Gastroesophageal sphincter (tissue), 4 donors: ENCODE results near the gene WDR38. TPM values are rescaled to one million over a fixed set of nuclear protein-coding genes. Genes with fewer than 3 reads are reported as not detected.
A peak's percentile ranks its signal among the peaks of the same experiment; 100 is the strongest.

Source experiments
- ATAC-seq: fragments of 150-250 bp; one replicate; pipeline ENCODE4 v1.9.1; 2016; ENCODE audit warnings: mild to moderate bottlenecking, moderate library complexity
- H3K27ac ChIP-seq, 4 donors: fragments of 200-600 bp; sonication (generic) in 3 of 4; 1 replicate in 3 of 4; 2 replicates in 1 of 4; pipeline ENCODE4 v1.5.1; 2016 to 2019
- H3K27me3 ChIP-seq: fragments of 200-600 bp; sonication (generic); one replicate; pipeline ENCODE4 v1.5.1; 2019
- H3K36me3 ChIP-seq, 2 donors: fragments of 200-600 bp; sonication (generic); one replicate each; pipeline ENCODE4 v1.5.1; 2019; ENCODE audit warnings: control low read depth in 1 of 2
- H3K4me1 ChIP-seq, 3 donors: fragments of 200-600 bp; sonication (generic); 1 replicate in 2 of 3; 2 replicates in 1 of 3; pipeline ENCODE4 v1.5.1; 2016 to 2019; ENCODE audit warnings: control low read depth in 2 of 3
- H3K4me3 ChIP-seq, 2 donors: fragments of 200-600 bp; sonication (generic); one replicate each; pipeline ENCODE4 v1.5.1; 2019; ENCODE audit warnings: mild to moderate bottlenecking in 1 of 2, moderate library complexity in 1 of 2
- H3K9me3 ChIP-seq, 3 donors: fragments of 200-600 bp; sonication (generic); one replicate each; pipeline ENCODE4 v1.5.1; 2017 to 2019; ENCODE audit warnings: control low read depth in 2 of 3
- CTCF ChIP-seq, 4 experiments: fragments of 200-600 bp in 2 of 4; fragments of 450-650 bp in 2 of 4; sonication (generic) in 1 of 4; IDR thresholded peaks; one replicate each; pipeline ENCODE4 v1.5.1; 2017 to 2019; ENCODE audit warnings: antibody characterized with exemption in 4 of 4, mild to moderate bottlenecking in 2 of 4, moderate library complexity in 2 of 4
- EP300 ChIP-seq: sonication (generic); formaldehyde crosslinking; IDR thresholded peaks from one replicate; pipeline ENCODE4 v1.6.1; 2017; ENCODE audit warnings: antibody characterized with exemption, mild to moderate bottlenecking
- POLR2A ChIP-seq, 2 donors: fragments of 450-650 bp; IDR thresholded peaks; one replicate each; pipeline ENCODE4 v1.6.1; 2017; ENCODE audit warnings: antibody characterized with exemption in 2 of 2, mild to moderate bottlenecking in 2 of 2, moderate library complexity in 1 of 2
- POLR2AphosphoS5 ChIP-seq: sonication (generic); formaldehyde crosslinking; IDR thresholded peaks from one replicate; pipeline ENCODE4 v1.6.1; 2017; ENCODE audit warnings: antibody characterized with exemption
- WGBS, 2 donors: methylation state at CpG; one replicate each; pipeline ENCODE4 v1.1.5; 2018; ENCODE audit warnings: low coverage in 1 of 2; 5-methylcytosine and 5-hydroxymethylcytosine counted together
- total RNA-seq, 4 donors: library from RNA; depleted of rRNA; stranded (reverse); fragments of >200 nt; gene quantifications; one replicate each; pipeline ENCODE4 v1.1.0, GENCODE V29; 2016

Gene WDR38
- total RNA-seq, result not detected

- peaks cover 0 to 33% (median 9%) of the 10 kb centered on the region in 3 donors for H3K4me1 ChIP-seq
- peak within 1 kb of the TSS; percentile 16 to 53 for H3K4me3 ChIP-seq
- peak within 1 kb of the TSS in 3 of 4 donors; percentile 65 to 78 (median 66) for H3K27ac ChIP-seq
- H3K9me3 ChIP-seq, result no peaks in the 10 kb centered on the region
- ATAC-seq, result peak; percentile 91
- no peaks in the 10 kb centered on the region for H3K27me3 ChIP-seq
- peaks cover 0 to 22% of the 10 kb centered on the region in 2 donors for H3K36me3 ChIP-seq
- WGBS, 2 donors, result 0 to 7% methylated on average over 1 to 2 of the region's 51 CpGs
- no peak for TF ChIP-seq EP300
- TF ChIP-seq CTCF (IDR thresholded peaks at IDR 0.05), result peak in 3 of 4 experiments; percentile 96 to 98 (median 98)
- TF ChIP-seq POLR2AphosphoS5, result no peak
Measured at GRCh38 chr9:124852829-124853531, at the start of gene WDR38. Gene WDR38, plus strand, starts transcription at chr9:124853460. Its CDS starts 72 bp downstream, at chr9:124853532.

GRCh38 chr9:124803911-124804310 is 49.3 kb upstream of the WDR38 start:
- no CpG with 5 or more reads among the region's 8 CpGs for WGBS, 2 donors
- peaks cover 0 to 24% (median 0%) of the 10 kb centered on the region in 3 donors for H3K4me1 ChIP-seq

GRCh38 chr9:124805186-124805585 is 48.1 kb upstream of the WDR38 start:
- Histone ChIP-seq H3K36me3 (peaks cover 0 to 70% of the 10 kb centered on the region in 2 donors), H3K4me3 (no peak overlapping the region), H3K4me1 (peaks cover 0 to 11% (median 0%) of the 10 kb centered on the region in 3 donors), H3K9me3 (no peaks in the 10 kb centered on the region), H3K27ac (no peak overlapping the region), H3K27me3 (no peaks in the 10 kb centered on the region)
- ATAC-seq, result no peak
- WGBS, 2 donors, result 53 to 69% methylated on average over 2 to 4 of the region's 4 CpGs
- TF ChIP-seq EP300 (no peak), CTCF (IDR thresholded peaks at IDR 0.05) (no peak), POLR2A (IDR thresholded peaks at IDR 0.05) (no peak), POLR2AphosphoS5 (no peak)

More at GRCh38 chr9:124803911-124804310, 49.3 kb upstream of the WDR38 start:
- no peak for ATAC-seq
- Histone ChIP-seq H3K36me3 (peaks cover 0 to 58% of the 10 kb centered on the region in 2 donors), H3K4me3 (no peak overlapping the region), H3K27me3 (no peaks in the 10 kb centered on the region), H3K9me3 (no peaks in the 10 kb centered on the region), H3K27ac (no peak overlapping the region)
- no peak for TF ChIP-seq CTCF (IDR thresholded peaks at IDR 0.05)
- TF ChIP-seq POLR2AphosphoS5, result no peak
- no peak for TF ChIP-seq POLR2A (IDR thresholded peaks at IDR 0.05)
- no peak for TF ChIP-seq EP300

GRCh38 chr9:124808246-124808956 is 44.9 kb upstream of the WDR38 start:
- 50 to 84% methylated on average over 1 to 7 of the region's 12 CpGs for WGBS, 2 donors
- Histone ChIP-seq H3K9me3 (no peaks in the 10 kb centered on the region), H3K4me1 (peaks cover 0 to 31% (median 27%) of the 10 kb centered on the region in 3 donors), H3K27ac (no peak overlapping the region), H3K27me3 (no peaks in the 10 kb centered on the region), H3K4me3 (no peak overlapping the region), H3K36me3 (peaks cover 0 to 52% of the 10 kb centered on the region in 2 donors)
- no peak for ATAC-seq
- TF ChIP-seq POLR2AphosphoS5 (no peak), POLR2A (IDR thresholded peaks at IDR 0.05) (no peak), CTCF (IDR thresholded peaks at IDR 0.05) (no peak), EP300 (no peak)
